NK-92 treated with Interleukin-12 subunit alpha and Interleukin-12 subunit beta, amount 100 ng/mL, for 24 hours (cell line): ENCODE results near the gene IRF2BP1.

Experiments used
- DNase-seq: peaks from one replicate; lab custom pipeline; 2025; lab: John Stamatoyannopoulos, UW

IRF2BP1 gene, protein sequence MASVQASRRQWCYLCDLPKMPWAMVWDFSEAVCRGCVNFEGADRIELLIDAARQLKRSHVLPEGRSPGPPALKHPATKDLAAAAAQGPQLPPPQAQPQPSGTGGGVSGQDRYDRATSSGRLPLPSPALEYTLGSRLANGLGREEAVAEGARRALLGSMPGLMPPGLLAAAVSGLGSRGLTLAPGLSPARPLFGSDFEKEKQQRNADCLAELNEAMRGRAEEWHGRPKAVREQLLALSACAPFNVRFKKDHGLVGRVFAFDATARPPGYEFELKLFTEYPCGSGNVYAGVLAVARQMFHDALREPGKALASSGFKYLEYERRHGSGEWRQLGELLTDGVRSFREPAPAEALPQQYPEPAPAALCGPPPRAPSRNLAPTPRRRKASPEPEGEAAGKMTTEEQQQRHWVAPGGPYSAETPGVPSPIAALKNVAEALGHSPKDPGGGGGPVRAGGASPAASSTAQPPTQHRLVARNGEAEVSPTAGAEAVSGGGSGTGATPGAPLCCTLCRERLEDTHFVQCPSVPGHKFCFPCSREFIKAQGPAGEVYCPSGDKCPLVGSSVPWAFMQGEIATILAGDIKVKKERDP

DNA sequence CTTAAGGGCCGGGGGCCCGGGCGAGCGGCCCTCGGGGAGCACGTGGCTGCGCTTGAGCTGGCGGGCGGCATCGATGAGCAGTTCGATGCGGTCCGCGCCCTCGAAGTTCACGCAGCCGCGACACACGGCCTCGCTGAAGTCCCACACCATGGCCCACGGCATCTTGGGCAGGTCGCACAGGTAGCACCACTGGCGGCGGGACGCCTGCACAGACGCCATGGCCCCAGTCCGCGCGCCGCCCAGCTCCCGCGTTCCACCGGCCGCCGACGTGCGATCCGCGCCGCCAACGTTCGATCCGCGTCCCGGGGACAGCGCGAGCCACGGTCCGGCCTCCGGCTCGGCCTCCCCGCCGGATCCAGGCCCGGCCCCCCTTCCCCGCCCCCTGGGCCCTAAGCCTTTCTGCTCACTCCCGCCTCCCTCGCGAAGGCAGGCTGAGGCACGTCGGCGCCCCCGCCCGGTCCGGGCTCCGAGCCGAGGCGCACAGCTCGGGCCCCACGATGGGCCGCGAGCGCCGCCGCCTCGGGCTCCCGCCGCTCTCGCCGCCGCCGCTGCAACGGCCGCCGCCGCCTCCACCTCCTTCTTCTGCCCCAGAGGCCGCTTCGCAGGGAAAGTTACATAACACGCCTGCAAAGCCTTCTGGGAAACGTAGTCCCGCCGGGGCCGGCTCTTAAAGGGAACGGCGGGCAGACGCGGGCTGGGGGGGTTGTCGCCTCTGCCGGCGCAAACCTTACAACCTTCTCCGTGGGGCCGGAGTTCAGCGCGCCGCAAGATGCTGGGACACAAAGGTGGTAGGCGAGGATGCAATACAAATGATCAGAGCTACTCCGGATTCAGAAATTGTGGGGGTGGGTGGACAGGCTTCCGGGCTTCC is at the start of gene IRF2BP1:
IRF2BP1 (minus strand) TSS at position 586 of the 871 bp plus-strand sequence; CDS start at position 219, 367 bp downstream.
- peak; percentile 84 for DNase-seq

DNA sequence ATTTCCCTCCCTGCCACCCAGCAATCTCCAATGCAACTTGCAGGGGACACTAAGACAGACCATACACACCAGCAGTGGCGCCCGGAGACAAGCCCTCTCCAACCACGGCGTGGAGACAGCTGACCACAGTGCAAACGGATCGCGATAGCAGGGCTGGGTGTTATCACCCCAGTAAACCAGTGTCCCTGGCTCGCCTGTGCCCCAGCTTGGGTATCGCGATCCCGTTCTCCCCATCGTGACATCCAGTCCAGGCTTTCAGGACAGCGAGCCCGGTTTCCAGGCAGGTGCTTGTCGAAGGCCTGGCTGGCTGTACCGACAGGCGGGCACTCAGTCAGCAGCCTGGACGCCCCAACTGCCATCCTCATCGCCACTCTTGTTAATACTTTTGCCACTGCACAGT is 49.3 kb upstream of the IRF2BP1 start:
- DNase-seq: no peak

DNA sequence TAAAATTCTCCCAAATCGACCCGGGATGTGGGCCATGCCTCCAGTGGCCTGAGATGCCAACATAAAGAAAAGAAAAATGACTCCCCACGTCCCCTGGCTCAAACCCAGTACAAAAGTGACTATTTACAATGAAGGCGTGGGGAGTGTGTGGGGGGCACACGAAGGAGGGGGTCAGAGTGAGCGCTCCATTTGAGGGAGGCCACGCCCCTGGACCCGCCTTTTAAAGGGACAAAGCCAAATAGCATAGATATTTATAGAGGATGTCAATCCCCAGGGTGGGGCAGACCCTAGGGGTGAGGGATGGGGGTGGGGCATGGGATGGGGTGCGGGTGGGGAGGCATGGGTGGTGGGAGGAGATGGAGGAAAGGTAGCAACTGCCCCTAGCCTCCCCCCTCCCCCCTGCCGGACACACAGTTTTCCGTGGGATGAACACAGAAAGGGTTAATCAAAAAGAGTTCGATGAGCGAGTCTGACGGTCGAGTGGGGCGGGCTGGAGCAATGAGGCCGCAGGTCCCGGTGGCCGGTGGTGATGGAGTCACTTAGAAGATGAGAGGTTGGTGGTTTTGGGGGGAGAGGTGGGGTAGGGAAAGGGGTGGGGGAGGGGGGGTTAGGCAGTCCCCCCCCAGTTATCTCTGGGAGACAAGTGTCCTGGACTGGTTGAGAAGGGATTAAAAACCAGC is 48.8 kb upstream of the IRF2BP1 start:
- no peak for DNase-seq

DNA sequence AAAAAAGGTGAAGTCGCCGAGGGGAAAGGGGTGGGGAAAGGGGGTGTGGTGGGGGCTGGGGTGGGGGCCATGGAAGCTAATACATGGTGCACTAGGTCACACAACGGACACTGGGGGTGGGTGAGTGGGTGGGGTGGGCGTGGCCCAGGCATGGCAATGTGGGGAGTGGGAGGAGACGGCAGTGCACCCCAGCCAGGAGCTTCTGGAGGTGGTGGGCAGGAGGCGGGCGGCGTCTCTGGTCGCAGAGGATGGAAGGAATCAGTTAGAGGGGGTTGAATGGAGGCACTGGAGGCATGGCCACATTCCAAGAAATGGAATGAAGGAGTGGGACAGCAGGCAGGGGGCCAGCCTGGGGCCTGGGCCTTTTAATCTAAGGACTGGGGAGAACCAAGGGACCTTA is 47.8 kb upstream of the IRF2BP1 start:
- DNase-seq: no peak

DNA sequence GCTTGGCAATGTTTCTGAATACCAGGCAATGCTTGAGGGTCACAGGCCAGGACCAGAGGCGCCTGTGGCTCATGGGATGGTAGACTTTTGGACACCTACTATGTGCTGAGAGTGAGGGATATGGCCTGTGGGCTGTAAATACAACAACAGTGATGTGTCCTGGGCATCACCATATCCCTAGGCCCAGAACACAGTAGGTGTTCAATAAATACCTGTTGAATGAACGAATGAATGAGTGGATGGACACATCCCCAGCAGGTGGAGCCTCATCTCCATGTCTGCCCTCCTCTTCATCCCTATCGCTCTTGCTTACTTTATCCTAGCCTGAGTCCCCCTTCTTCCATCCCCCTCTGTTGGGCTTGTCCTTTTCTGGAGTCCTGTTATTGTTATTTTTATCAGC is 45.1 kb upstream of the IRF2BP1 start:
- DNase-seq: no peak

DNA sequence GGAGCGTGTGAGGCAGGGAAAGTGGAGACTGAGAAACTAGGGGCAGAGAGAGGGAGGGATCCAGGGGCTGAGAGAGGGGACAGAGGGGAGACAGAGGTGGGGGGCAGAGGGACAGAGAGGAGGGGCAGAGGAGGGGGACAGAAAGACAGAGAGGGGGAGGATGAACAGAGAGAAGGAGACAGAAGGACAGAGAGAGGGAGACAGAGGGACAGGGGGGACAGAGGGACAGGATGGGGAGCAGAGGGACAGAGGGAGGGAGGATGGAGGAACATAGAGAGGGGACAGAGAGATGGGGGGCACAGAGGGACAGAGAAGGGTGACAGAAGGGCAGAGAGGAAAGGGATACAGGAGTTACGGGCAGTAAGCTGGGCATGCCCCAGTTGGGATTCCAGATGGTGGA is 43.3 kb upstream of the IRF2BP1 start:
- DNase-seq: no peak

DNA sequence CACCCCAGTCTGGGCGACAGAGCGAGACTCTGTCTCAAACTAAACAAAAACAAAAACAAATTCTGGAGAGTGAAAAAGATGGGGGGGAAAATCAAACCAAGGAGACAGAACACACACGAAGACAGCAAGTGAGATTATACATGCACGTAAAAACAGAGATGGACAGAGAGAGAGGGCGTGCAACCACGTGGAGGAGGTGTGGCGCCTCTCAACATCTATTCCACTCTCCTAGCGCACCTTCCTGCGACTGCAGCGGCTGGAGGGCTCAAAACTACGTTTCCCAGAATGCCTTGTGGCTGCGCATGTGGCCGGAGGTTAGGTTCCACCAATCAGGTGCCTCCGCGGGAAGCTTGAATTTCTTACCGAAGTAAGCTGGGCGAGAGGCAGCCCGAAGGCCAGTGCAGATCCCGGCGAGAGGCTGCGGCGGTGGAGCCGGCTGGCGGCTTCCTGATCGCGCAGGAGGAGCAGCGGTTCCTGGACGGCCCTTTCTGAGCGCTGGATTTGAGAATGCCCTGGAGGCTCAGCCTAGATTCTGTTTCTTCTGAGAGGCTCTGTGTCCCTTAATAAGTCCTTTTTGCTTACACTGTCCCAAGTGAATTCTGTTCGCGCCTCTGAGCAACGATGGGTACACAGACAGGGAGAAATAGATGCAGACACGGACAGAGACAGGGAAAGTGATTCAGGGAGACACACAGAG is 41.8 kb upstream of the IRF2BP1 start:
- DNase-seq: peak; percentile 88

DNA sequence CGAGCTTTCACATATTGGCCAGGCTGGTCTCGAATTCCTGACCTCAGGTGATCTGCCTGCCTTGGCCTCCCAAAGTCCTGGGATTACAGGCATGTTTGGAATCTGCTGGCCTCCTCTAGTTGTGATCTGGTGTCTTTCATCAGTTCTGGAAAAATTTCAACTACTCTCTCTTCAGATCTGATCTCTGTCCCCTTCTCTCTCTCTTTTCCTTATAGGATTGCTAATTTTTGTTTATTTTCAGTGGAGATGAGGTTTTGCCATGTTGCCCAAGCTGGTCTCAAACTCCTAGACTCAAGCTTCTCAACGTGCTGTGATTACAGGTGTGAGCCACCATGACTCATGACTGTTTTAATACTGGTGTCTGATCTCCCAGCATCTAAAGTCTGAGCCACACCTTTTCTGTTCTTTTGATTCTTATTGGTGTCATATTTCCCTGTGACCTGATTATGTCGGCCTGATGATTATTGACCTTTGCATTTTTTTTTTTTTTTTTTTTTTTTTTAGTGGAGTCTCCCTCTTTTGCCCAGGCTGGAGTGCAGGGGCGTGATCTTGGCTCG is 39.0 kb upstream of the IRF2BP1 start:
- DNase-seq: no peak

DNA sequence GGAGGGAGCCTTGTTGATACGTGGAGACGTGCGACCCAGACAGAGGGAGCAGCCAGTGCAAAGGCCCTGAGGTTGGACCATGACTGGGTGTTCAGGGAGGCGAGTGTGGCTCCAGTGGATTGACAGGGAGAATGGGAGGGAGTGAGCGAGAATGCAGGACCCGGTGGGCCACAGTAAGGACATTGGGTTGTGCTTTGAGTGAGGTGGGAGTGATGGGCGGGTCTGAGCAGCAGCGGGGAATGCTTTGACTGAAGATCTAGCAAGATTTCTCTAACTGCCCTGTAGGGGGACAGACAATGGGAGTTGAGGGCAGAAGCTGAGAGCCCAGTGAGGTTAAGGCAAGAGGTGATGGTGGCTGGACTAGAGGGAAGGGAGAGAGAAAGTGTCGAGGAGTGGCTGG is 36.3 kb upstream of the IRF2BP1 start:
- no peak for DNase-seq

DNA sequence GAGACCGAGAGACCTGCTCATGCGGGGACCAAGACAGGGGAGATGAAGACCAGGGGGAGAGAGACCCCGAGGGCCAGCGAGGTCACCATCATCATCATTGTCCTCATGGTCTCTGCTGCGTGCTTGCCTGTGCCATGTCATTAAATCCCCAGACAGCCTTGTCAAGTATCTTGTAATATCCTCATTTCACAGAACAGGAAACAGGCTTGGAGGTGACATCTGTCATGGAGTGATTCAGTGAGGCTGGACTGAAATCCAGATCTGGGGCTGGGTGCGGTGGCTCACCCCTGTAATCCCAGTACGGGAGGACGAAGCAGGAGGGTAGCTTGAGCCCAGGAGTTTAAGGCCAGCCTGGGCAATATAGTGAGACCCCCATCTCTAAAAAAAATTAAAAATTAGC is 34.5 kb upstream of the IRF2BP1 start:
- no peak for DNase-seq

DNA sequence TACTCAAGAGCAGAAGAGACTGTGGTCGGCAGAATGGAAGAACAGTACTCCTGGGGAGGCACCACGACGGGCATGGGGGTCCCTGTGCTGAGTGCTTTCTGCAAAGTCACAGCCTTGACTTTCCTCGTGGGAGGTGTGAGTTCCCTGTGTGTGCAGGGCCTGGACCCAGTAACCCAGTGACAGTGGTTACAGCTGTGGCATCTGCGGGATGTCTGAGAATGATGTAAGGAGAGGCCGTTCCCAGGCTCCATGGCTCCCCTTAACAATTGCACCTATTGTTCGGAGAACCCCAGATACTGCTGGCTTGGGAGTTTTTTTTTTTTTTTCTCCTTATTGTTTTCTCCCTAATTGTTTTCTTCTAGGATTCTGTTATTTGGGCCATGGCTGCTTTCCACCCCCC is 33.7 kb upstream of the IRF2BP1 start:
- no peak for DNase-seq

DNA sequence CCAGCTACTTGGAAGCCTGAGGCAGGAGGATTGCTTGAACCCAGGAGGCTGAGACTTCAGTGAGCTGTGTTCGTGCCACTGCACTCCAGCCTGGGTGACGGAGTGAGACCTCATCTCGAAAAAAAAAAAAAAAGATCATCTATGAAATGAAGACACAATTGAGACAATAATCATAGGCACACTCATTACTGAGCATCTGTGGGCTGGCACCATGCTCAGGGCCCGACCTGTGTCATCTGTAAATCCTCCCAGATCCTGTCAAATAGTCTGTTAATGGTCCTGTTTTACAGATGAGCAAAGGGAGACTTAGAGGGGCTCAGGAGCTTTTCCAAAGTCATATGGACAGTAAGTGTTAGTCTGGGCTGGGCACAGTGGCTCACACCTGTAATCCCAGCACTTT is 32.8 kb upstream of the IRF2BP1 start:
- no peak for DNase-seq

DNA sequence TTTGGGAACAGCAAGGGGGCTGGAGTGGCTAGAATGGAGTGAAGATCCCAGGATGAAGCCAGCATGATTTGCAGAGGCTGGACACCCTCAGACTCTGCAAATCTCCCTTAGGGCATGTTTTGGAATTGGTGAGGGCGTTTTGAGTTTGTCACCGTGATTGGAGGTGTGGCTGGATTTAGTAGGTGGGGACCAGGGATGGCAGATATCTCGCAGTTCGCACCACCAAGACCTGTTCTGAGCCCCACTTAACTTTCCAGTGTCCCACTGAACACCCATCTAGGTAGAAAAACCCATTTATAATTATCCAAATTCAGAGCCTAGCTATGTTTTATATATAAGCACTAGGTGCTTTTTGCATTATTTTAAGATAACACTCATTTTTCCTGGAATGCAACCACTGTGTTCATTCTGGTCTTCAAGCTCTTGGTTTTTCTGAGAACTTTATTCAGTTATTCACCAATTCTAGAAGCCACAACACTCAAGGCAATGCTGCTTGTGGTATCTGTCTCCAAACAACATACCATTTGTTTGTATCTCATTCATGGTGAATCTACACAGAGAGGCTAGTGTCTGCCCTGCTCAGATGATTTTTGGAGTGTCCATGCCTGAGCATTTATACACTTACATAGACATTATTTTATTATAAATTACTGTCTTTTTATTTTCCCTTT is 31.6 kb upstream of the IRF2BP1 start:
- no peak for DNase-seq

DNA sequence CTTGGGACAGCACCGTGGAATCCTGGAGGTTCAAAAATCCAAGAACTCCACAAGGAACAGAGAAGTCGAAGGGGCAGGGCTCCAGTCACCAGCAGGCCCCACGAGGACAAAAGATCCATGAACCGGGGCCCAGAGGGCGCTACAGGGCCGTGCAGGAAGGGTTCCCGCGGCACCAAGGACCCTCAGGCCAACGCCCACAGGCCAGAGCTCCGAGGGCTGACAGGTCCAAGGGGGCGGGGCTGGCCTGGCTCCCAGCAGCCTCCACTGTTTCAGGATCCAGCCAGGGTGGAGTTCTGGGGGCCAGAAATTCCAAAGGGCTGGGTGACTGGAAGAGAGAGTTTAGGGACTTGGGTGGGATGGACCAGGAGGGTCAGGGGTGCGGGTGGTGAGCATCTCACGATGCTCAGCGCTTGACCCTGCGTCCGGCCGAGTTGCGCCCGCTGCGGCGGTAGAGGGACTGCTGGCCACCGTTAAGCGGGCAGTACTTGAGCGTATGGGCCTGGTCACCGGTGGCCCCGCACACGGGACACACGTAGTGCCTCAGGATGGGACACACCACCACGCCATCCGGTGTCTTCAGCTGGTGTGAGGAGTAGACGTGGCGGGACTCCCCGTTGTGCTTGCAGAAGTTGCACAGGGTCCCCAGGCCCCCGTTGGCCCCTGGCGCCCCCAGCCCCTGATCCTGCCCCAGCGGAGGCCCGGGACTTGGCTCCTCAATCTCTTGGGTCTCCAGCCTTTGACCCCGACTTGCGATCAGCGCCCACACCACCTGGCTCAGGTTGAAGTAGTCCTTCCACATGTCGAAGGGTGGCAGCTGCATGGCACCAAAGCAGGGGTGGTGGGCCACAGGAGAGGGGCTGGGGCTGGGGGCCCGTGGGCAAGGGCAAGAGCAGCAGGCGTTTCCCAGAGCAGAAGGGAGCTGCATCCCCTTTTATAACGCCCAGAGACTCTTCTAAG is 28.2 kb upstream of the IRF2BP1 start, which contains the start of gene NANOS2:
NANOS2 (minus strand) TSS at position 905 of the 957 bp plus-strand sequence; CDS start at position 820, 85 bp downstream.
- DNase-seq: no peak

DNA sequence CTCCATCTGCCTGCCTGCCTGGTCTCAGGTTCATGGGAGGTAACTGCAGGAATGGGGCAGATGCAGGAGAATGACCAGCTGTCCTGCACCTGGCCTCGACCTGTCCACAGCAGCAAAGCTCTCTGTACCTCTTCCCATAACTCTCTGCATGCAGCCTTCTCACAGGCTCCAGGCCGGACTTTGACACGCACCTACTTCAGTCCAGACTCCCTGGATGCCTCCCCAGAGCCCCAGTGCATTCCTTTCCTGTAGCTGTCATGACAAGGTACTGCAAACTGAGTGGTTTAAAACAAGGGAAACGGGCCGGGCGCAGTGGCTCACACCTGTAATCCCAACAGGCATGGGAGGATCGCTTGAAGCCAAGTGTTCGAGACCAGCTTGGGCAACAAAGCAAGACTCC is 25.4 kb upstream of the IRF2BP1 start:
- no peak for DNase-seq

DNA sequence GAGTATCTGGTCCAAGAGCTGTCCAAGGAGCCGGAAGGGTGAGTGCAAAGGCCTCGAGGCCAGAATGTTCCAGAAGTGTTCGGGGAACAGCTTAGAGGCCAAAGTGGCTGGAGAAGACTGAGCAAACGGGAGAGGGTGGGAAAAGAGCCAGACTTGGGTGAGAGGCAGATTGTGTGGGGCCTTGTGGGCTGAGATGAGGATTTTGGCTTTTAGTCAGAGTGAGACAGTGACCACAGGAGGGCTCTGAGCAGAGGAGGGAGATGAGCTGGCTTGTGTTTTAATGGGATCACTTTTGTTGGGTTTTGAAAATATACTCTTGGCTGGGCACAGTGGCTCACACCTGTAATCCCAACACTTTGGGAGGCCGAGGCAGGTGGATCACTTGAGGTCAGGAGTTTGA is 23.0 kb upstream of the IRF2BP1 start:
- no peak for DNase-seq

DNA sequence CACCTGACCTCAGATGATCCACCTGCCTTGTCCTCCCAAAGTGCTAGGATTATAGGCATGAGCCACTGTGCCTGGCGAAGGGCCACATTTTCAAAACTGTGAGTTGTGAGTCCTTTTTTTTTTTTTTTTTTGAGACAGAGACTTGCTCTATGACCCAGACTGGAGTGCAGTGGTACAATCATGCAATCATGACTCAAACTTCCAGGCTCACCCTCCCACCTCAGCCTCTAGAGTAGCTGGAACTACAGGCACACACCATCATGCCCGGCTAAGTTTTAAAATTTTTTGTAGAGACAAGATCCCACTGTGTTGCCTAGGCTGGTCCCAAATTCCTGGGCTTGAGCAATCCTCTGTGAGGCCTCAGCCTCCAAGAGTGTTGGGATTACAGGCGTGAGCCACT is 20.3 kb upstream of the IRF2BP1 start:
- DNase-seq: no peak

DNA sequence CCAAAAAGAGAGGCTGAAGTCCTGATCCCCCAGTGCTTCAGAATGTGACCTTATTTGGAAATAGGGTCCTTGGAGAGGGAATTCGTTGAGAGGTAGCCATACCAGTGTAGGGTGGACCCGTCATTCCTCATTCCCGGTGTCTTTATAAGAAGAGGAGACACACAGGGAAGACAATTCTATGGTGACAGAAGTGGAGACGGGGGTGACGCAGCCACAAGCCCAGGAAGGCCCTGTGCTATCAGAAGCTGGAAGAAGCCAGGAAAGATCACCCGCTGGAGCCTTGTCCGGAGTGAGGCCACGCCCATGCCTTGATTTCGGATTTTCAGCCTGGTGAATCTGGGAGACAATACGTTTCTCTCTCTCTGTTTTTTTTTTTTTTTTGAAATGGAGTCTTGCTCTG is 19.1 kb upstream of the IRF2BP1 start:
- DNase-seq: no peak
